PC-9 (cell line): Measurements from ENCODE around the gene CAPG. TPM values are rescaled to one million over a fixed set of nuclear protein-coding genes. Genes with fewer than 3 reads are reported as not detected.

Experiments used
- BruUV-seq: library from RNA; stranded (reverse); fragments of 400-500 nt; replicated peaks from 2 replicates; lab custom pipeline; 2021; lab: Mats Ljungman, UMichigan
- CTCF ChIA-PET: fragments of 300-600 bp; sonication (Branson Sonifier 250); formaldehyde crosslinking; loops from one replicate; lab custom pipeline; 2022; ENCODE audit warnings: antibody characterized with exemption; lab: Charles Lee
- POLR2A ChIA-PET: fragments of 300-600 bp; sonication (Branson Sonifier 250); formaldehyde crosslinking; loops from one replicate; lab custom pipeline; 2022; ENCODE audit warnings: antibody characterized with exemption; ENCODE audit not compliant: unreplicated experiment; lab: Charles Lee
- DNase-seq, 2 experiments: peaks; one replicate each; pipeline versions ENCODE4 v3.0.0 to v3.0.0-alpha.2; 2015 to 2022; ENCODE audit warnings: mixed read lengths in 1 of 2
- H2AFZ ChIP-seq: fragments of 200-600 bp; sonication (generic); 2 replicates; pipeline ENCODE4 v1.8.1; 2017; ENCODE audit warnings: antibody characterized with exemption
- H3F3A ChIP-seq: fragments of 200-600 bp; sonication (generic); 2 replicates; pipeline ENCODE4 v1.8.1; 2017; ENCODE audit warnings: antibody characterized with exemption, mild to moderate bottlenecking, low read depth; ENCODE audit not compliant: insufficient read depth
- H3K27ac ChIP-seq: fragments of 200-600 bp; sonication (generic); 2 replicates; pipeline ENCODE4 v1.6.1; 2016; ENCODE audit warnings: mixed run types
- H3K27me3 ChIP-seq: fragments of 200-600 bp; sonication (generic); 2 replicates; pipeline ENCODE4 v1.6.1; 2016; ENCODE audit warnings: low read depth, mixed run types; ENCODE audit not compliant: insufficient read depth
- H3K36me3 ChIP-seq: fragments of 200-600 bp; sonication (generic); 2 replicates; pipeline ENCODE4 v1.6.1; 2016; ENCODE audit warnings: low read depth, mixed run types
- H3K4me1 ChIP-seq: fragments of 200-600 bp; sonication (generic); replicated peaks from 2 replicates; pipeline ENCODE4 v1.6.1; 2016; ENCODE audit warnings: mixed run types; ENCODE audit not compliant: insufficient read depth
- H3K4me2 ChIP-seq: fragments of 200-600 bp; sonication (generic); 2 replicates; pipeline ENCODE4 v1.6.1; 2017; ENCODE audit warnings: mixed run types
- H3K4me3 ChIP-seq: fragments of 200-600 bp; sonication (generic); 2 replicates; pipeline ENCODE4 v1.6.1; 2016; ENCODE audit warnings: mixed run types
- H3K79me2 ChIP-seq: fragments of 200-600 bp; sonication (generic); 2 replicates; pipeline ENCODE4 v1.6.1; 2017; ENCODE audit warnings: low read depth, mixed run types
- H3K9me2 ChIP-seq: fragments of 200-600 bp; sonication (generic); 2 replicates; pipeline ENCODE4 v1.8.1; 2017; ENCODE audit warnings: mild to moderate bottlenecking; ENCODE audit not compliant: insufficient read depth
- H3K9me3 ChIP-seq: fragments of 200-600 bp; sonication (generic); 2 replicates; pipeline ENCODE4 v1.8.1; 2016; ENCODE audit warnings: low read depth; ENCODE audit not compliant: insufficient read depth
- H4K20me1 ChIP-seq: fragments of 200-600 bp; sonication (generic); 2 replicates; pipeline ENCODE4 v1.8.1; 2017; ENCODE audit not compliant: insufficient read depth
- EZH2 ChIP-seq: fragments of 200-600 bp; sonication (generic); IDR thresholded peaks from 2 replicates; pipeline ENCODE4 v1.8.0; 2017; ENCODE audit warnings: antibody characterized with exemption, low read depth
- intact Hi-C: fragments of 100-400 bp; cut with micrococcal nuclease; formaldehyde crosslinking; loops from one replicate; pipeline ENCODE4 v1.10.0; 2022; ENCODE audit not compliant: unreplicated experiment
- total RNA-seq: library from RNA; stranded (reverse); gene quantifications from 2 replicates; pipeline ENCODE4 v1.2.3, GENCODE V29; 2021
- TF ChIP-seq, protein P1 (sequence below): fragments of 200-600 bp; sonication (generic); conservative IDR thresholded peaks from 2 replicates; pipeline ENCODE4 v1.6.1; 2017; ENCODE audit warnings: mixed run types, antibody characterized with exemption, mild to moderate bottlenecking, moderate library complexity

The CAPG gene
- total RNA-seq, 1 experiment from 2014 or later: 417 TPM

DNA sequence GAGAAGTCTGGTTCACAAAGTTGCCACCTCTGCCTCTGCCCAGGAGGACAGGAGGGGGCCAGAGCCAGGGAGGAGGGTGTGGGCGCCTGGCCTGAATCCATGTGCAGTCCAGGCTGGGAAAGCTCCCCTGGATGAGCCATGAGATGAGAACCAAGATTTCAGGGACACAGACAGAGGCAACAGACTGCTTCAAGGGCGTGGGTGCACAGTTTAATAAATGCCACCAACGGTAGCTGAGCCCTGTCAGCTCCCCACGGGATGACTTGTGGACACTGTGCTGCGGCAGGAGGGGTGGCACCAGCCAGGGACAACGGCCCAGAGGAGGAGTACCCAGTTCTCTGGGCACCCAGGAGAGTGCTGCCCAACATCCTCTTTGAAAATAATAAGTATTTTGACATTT, 15.2 kb downstream of the CAPG start:
- BruUV-seq: no TSS peak
- CTCF ChIA-PET: no interaction called here
- Histone ChIP-seq H3F3A (peaks cover 32% of the 10 kb centered on the region), H3K27me3 (no peaks in the 10 kb centered on the region), H3K36me3 (0 out of 2 replicates have a peak, but pooled peaks cover 10% of the 10 kb centered on the region), H4K20me1 (no peaks in the 10 kb centered on the region), H3K27ac (no peak overlapping the region), H3K4me3 (no peak overlapping the region), H3K9me2 (no peaks in the 10 kb centered on the region), H2AFZ (no peak overlapping the region), H3K79me2 (no peaks in the 10 kb centered on the region), H3K4me1 (peaks cover 32% of the 10 kb centered on the region), H3K9me3 (no peaks in the 10 kb centered on the region), H3K4me2 (no peak overlapping the region)
- intact Hi-C loops: no loop called here
- POLR2A ChIA-PET: no interaction called here
- DNase-seq: no peak
- no peak for TF ChIP-seq EZH2
- TF ChIP-seq, protein P1, sequence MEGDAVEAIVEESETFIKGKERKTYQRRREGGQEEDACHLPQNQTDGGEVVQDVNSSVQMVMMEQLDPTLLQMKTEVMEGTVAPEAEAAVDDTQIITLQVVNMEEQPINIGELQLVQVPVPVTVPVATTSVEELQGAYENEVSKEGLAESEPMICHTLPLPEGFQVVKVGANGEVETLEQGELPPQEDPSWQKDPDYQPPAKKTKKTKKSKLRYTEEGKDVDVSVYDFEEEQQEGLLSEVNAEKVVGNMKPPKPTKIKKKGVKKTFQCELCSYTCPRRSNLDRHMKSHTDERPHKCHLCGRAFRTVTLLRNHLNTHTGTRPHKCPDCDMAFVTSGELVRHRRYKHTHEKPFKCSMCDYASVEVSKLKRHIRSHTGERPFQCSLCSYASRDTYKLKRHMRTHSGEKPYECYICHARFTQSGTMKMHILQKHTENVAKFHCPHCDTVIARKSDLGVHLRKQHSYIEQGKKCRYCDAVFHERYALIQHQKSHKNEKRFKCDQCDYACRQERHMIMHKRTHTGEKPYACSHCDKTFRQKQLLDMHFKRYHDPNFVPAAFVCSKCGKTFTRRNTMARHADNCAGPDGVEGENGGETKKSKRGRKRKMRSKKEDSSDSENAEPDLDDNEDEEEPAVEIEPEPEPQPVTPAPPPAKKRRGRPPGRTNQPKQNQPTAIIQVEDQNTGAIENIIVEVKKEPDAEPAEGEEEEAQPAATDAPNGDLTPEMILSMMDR: no peak

DNA sequence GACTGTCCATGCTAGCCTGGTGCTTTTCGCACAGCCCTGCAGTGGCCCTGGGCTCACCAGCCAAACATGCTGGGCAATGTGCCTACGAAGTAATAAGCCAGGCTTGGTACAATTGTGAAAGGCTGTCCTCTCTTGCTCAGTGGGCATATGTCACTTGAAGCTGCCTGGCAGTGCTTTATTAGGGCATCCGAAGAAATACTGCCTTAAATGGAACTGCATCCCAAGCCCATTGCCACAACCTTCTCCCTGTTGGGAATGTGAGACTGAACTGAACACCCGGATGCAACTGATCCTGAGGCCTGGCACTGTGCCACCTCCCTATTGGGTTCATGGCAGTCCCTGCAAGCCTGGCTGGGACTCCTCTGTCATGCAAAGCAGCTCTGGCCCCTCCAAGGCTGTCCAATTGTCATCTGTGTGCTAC, 15.9 kb downstream of the CAPG start:
- no peaks in the 10 kb centered on the region for H3K9me3 ChIP-seq
- TF ChIP-seq, protein P1: no peak
- no peak for TF ChIP-seq EZH2
- POLR2A ChIA-PET: no interaction called here
- no TSS peak for BruUV-seq
- peaks cover 32% of the 10 kb centered on the region for H3F3A ChIP-seq
- H3K4me3 ChIP-seq: no peak overlapping the region
- no peaks in the 10 kb centered on the region for H3K79me2 ChIP-seq
- no peak overlapping the region for H3K27ac ChIP-seq
- H2AFZ ChIP-seq: no peak overlapping the region
- H3K9me2 ChIP-seq: no peaks in the 10 kb centered on the region
- H3K27me3 ChIP-seq: no peaks in the 10 kb centered on the region
- H3K4me1 ChIP-seq: peaks cover 32% of the 10 kb centered on the region
- 0 out of 2 replicates have a peak, but pooled peaks cover 10% of the 10 kb centered on the region for H3K36me3 ChIP-seq
- DNase-seq: no peak
- intact Hi-C loops: no loop called here
- no peaks in the 10 kb centered on the region for H4K20me1 ChIP-seq
- CTCF ChIA-PET: no interaction called here
- no peak overlapping the region for H3K4me2 ChIP-seq

DNA sequence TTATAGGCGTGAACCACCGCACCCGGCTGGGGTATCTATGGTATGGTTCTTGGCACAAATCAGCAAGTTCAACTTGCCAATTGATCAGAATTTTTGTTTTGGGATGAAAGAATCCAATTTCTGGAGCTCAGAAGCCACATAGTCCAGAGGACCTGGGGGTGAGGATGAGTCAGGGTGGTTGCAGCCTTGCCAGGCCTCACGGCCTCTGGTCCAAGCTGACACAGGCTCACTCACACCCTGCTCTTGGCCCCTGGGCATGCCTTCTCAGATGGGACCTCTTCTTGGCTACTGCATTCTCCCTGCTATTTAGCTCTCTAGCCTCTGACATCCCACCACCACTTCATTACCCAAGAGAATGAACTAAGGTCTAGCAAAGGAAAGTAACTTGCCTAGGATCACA, 16.3 kb downstream of the CAPG start:
- Histone ChIP-seq H3K27ac (no peak overlapping the region), H3K79me2 (no peaks in the 10 kb centered on the region), H3K36me3 (0 out of 2 replicates have a peak, but pooled peaks cover 10% of the 10 kb centered on the region), H3K9me3 (no peaks in the 10 kb centered on the region), H3K4me3 (no peak overlapping the region), H3K27me3 (no peaks in the 10 kb centered on the region), H3K9me2 (no peaks in the 10 kb centered on the region), H2AFZ (no peak overlapping the region), H4K20me1 (no peaks in the 10 kb centered on the region), H3K4me2 (no peak overlapping the region), H3F3A (peaks cover 32% of the 10 kb centered on the region), H3K4me1 (peaks cover 32% of the 10 kb centered on the region)
- ChIA-PET CTCF (interaction anchor here (1.0 kb wide), 1 partner anchor 48 kb away, joined by 4 read pairs; no protein-coding TSS in a partner anchor), POLR2A (no interaction called here)
- TF ChIP-seq, protein P1: no peak
- no peak for TF ChIP-seq EZH2
- BruUV-seq: no TSS peak
- intact Hi-C loops: no loop called here
- DNase-seq: no peak
